Activated CD4-positive, CD25-positive, alpha-beta regulatory T cell treated with anti-CD3 and anti-CD28 coated beads, Interleukin-2, amount 50 U/mL, for 72 hours (primary cell): ENCODE measurements around the gene ANGPTL4.
"Not testable (repeated sequence)": the region's sequence is repeated elsewhere in the genome, so short reads cannot be mapped to it uniquely, and the experiment has no call there.

Source experiments
- DNase-seq: peaks from one replicate; pipeline ENCODE4 v3.0.0; 2021

Gene ANGPTL4

DNA sequence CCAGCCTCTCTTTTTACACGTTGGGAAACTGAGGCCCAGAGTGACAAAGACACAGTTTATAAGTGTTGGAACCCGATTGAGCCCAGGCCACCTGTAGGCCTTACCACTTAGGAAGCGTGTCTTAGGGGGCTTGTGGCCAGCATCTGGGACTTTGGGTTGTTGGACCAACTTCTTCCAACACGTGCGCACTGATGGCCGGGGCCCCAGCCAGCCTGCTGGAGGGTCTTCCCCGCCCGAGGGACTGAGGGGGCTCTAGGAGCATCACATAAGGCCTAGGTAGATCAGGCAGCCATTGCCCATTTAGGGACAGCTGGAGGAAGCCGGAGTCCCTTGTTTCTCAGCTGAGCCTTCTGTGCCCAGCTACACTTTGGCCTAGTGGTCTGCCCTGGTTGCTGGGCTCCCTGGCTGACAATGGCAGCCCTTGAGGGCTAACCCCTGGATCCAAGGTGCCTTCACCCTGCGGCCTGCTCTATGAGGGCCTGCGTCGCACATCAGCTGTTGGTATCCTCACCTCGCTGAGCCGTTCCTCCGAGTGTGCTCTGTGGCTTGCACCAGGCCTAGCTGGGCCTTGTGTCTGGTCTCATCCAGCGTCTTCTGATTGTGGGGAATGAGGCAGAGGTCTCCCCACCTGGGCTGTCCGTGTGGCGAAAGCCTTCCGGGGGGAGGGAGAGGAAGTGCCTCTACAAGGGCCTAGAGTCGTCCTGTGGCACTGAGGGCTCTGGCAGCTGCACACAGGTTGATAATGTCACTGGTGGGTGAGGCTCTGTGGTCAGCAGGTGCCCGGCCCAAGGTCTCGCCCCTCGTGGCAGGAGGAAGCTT is 27.5 kb downstream of the ANGPTL4 start:
- no peak for DNase-seq

DNA sequence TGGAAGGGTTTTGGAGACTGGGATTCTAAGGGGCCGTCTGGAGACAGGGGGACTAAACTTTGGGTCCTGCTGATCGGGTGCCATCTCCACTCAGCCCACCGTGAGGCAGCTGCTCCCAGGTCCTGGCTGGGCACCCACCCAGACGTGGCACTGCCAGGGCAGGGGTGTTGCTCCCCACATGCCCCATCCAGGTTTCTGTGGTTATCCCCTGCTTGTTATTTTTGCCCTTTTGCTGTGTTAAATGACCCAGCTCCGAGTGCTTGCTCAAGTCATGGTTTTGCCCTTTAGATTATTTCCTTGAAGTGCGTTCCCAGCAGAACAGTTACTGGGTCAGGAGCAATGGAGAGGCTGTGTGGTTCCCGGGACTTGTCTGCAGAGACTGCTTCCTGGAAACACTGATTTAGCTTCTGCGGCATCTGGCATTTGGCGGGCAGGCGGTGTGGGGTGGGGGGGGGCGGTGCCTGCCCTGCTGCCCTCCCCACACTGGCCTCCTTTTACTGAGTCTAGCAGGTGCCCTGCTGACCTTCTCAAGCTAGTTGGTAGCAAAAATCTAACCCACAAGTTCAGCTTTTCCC is 28.1 kb downstream of the ANGPTL4 start:
- DNase-seq: no peak

DNA sequence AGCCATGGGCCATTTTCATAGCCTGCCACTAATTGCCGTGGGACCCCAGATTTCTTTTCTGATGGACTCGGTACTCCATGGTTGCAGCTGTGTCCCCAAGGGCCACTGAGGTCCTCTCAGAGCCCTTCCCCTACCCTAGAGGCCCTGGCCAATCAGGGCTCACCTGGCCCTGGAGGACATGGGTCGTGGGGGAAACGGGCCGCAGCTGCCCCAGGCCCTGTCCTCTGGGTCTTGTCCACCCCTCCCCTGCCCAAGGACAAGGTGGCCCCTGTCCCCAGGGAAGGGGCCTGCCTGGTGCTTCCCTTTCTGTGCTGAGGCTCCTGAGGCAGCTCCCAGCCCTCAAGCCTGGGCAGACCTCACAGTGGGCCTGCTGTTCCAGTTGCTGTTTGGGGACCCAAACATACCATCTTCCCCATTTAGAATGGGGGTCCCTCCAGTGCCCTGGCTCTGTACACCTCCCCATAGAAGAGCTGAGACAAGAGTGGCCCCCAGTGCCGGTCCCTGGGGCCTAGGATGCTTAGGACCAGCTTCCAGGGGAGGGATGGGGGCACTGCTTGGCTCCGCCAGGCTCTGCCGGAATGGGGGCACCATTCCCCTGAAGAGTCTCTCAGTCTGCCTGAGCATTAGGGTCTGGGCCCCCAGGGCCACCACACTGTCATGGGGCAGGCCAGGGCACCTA is 29.4 kb downstream of the ANGPTL4 start:
- DNase-seq: no peak

DNA sequence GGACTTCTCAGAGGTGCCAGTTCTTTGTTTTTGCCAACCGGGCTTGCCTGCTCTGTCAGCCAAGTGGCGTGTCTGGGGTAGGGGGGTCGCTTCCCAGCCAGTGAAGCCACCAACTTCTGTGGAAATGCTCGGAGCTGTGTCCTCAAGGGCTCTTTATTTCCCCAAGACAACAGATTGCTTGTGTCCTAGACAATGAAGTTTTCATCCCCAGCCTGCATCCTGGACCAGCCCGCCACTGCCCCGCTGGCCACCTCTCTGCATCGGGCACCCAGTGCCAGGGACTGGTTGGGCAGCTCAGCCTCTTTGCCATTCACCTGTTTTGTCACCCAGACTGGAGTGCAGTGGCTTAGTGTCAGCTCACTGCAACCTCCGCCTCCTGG is 29.9 kb downstream of the ANGPTL4 start:
- DNase-seq: no peak

DNA sequence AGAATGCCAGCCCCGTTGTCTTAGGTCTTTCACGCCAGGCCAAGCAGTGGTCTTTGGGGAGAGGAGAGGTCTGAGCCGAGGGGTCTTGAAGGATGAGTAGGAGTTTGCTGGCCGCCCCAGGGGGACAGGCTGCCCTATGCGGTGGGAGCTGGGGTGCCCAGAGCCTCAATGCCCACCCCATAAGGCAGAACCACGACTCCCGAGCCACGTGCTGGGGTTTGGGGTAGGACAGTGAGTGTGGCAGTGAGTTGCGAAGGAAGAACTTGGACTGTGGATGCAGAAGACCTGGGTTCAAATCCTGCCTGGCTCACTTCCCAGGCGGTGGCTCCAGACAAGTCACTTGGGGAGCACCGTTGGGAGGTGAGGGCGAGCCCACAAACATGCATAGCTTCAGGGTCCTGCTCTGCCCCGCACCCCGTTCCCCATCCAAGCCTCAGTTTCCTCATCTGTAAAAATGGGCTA is 31.7 kb downstream of the ANGPTL4 start:
- DNase-seq: no peak

DNA sequence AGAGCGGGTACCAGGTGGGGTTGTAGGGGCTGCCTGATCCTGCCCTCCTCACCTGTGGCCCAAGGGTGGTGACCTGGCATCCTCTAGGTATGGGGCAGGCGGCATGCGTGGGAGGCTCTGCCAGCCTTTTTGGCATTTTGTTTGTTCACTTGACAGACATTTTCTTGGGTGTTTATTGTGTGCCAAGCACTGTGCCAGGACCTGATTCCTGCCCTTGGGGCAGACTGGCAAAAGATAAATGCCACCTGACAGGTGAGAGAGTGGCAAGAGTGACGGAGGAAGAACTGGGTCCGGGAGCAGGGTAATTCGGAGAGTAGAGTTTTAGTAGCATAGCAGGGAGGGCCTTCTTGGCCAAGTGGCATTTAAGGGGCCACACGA is 32.2 kb downstream of the ANGPTL4 start:
- no peak for DNase-seq

DNA sequence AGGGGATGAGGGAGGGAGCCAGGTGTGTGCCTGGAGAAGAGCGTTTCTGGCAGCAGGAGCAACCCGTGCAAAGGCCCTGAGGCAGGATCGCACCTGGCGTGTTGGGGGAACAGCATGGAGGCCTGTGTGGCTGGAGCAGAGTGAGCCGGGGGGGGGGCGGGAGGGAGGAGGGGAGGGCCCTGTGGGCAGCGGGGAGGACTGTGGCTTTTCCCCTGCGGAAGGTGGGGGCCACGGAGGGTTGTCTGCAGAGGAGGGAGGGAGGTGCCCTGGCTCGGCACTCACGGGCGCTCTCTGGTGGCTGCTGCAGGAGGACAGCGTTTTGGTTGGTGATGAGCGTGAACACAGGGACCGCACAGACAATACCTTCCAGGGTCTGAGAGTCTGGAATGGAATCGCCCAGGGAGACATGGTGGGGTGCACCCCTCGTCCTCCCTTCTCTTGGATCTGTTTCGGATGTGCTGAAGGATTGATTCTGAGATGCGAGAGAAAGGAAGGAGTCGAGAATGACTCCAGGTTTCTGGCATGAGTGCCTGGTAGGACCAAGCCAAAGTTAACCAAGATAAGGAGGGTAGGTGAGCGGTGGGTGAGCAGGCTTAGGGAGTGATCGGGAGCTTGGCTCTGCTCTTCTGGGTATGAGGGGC is 32.7 kb downstream of the ANGPTL4 start:
- DNase-seq: peak; percentile 76

DNA sequence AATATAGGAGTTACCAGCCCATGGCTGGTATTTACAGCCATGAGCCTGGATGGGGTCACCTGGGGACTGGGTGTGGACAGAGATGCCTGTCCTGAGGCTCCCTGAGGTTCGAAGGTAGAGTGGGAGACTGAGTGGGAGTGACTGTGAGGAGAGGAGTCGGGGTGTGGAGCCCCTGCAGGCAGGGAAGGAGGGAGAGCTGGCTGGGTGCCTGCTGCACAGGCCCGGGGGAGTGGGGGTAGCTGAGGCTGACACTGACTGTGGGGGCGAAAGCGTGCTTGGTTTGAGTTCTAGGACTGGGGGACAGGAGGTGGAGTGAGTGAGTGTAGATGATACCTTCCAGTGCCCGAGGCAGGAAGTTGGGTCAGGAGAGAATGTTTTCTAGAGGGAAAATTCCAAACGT is 33.3 kb downstream of the ANGPTL4 start:
- DNase-seq: no peak

DNA sequence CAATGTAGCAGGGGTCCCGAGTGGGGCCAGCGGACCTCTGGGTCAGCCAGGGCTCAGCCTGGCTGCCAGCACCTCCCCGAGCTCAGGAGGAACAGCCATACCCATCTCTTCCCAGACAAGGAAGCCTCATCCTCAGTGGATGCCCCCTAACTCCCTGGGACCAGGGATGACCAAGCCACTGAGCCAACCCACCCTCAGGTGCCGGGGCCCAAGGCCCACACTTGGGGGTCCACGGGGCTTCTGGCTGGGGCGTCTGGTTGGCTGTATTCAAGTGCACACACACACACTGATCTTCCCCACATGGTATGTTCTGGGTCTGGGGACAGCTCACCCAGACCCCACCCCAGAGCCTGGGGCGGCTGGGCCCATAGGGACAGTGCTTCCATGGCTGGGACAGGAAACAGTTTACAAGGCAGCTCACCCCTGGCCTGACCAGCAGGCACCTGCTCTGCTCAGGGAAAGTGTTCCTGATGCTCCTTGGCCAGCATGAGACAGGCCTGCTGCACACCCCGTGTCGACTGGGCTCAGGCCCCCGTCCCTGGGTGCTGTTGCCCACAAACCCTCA is 33.9 kb downstream of the ANGPTL4 start:
- DNase-seq: no peak

DNA sequence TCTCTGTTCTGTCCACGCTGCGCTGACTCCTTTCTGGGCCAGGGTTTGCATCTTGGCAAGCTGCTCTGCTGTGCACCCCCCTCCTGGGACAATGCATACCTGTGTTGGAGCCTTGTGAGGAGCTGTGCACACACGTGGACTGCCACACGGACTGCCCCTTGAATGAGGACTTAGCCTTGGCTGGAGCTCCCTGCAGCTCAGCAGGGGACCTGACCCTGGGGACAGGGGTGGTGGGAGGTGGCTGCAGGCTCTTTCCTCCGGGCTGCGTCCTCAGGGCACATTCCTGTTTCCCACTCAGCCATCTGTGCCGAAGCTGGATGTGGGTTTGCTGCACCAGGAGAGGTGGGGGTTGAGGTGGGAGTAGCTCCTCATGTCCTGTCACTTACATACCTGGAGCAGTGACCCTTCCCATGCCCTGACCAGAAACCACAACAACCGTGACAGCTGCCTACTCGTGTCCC is 34.4 kb downstream of the ANGPTL4 start:
- DNase-seq: no peak

DNA sequence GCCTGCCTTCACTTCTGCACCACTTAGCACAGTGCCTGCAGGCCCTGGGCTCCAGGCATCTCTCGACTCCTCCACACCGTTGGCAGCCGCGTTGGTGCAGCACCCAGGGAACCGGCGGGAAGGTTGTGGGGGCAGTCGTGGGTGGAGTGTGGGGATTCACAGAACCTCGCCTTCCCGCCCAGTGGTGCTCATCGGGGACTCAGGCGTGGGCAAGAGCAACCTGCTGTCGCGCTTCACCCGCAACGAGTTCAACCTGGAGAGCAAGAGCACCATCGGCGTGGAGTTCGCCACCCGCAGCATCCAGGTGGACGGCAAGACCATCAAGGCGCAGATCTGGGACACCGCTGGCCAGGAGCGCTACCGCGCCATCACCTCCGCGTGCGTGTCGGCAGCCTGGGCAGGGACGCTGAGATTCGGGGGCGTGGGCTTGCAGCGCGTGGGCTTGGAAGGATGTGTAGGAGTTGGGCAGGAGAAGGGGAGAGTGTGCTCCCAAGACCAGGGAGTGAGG is 35.8 kb downstream of the ANGPTL4 start:
- no peak for DNase-seq

DNA sequence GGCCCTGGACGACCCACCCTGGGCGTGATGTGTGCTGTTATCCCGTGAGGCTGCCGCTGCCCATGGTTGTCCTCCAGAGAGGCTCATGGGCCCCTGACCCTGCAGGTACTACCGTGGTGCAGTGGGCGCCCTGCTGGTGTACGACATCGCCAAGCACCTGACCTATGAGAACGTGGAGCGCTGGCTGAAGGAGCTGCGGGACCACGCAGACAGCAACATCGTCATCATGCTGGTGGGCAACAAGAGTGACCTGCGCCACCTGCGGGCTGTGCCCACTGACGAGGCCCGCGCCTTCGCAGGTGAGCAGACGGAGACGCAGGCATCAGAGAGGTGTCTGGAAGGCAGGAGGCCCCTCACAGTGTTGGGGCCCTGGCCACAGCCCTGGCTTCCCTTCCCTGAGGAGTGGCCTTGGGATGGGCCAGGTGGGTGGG is 38.0 kb downstream of the ANGPTL4 start:
- DNase-seq: no peak

DNA sequence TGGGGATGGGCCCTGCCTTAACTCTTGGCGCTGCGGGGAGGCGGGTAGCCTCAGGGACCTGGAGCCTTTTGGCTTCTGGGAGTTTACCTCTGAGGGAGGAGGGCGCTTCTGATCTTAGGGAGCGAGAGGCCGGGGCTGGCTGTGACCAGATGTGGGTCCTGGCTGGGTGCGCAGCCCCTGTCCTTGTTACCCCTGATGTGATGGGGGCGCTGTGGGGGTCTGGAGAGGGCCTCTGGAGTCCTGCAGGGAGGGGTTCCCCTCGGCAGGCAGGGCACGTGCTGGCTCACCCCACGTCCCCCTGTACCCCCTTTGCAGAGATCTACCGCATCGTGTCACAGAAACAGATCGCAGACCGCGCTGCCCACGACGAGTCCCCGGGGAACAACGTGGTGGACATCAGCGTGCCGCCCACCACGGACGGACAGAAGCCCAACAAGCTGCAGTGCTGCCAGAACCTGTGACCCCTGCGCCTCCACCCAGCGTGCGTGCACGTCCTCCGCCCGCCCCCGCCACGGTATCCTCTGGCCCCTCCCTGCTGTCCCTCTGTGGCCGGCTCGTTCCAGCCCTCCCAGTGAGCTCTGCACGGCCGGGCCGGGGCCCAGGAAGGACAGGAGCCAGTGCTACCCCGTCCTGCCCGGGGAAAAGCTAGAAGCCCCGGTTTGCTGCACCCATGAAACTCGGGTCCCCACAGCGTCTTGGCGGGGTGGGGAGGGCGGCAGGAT is 39.3 kb downstream of the ANGPTL4 start:
- DNase-seq: no peak

DNA sequence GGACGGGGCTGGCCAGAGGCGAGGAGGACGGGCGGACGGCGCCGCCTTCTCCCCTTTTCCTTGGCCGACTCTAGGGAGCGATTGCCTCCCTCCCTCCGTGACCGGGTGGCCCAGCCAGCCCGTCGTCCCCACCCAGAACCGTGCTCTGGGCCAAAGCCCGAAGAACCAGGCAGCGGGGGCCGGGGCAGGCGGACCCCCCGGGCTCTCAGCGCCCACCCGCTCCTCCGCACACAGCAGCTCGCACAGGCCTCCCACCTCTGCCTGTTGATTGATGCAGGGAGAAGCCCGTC is 39.8 kb downstream of the ANGPTL4 start:
- DNase-seq: no peak

DNA sequence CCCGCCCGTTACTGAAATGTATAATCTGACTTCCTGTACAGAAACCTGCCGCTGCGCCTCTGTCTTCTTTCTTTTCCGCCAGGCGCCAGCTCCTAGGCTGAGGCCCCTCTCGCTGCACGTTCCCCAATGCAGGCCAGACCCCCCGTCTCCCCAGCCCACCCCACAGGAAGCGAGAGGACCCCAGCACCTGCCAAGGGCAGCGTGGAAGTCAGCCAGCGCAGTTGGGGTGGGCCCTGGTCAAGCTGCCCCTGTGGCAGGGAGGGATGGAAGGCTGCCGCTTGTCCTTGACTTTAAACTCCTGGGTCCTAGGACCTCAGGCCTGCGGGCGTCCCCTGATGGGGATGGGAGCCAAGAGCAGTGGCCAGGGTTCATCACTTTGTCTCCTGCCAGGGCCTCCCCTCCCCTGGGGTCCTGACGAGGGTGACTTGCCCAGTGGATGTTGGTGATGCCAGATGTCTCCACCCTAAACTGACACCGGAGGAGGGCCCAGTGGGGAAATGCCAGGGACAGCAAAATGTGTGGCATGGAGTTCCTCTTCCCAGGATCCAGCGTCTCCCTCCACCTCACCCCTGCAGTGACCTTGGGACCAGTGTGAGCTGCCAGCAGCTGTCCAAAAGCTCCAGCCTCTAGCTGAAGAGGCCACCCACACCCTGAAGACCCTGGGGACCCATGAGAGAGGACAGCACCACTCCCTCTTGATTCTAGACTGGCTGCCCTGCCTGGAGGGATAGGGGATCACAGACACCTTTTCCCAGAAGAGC is 40.6 kb downstream of the ANGPTL4 start:
- DNase-seq: no peak

DNA sequence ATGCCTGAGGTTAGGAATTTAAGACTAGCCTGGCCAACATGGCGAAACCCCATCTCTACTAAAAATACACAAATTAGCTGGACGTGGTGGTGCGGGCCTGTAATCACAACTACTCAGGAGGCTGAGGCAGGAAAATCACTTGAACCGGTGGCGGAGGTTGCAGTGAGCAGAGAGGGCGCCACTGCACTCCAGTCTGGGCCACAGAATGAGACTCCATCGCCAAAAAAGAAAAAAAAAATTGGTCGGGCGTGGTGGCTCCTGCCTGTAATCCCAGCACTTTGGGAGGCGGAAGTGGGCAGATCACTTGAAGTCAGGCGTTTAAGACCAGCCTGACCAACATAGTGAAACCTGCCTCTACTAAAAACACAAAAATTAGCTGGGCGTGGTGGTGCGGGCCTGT is 46.8 kb downstream of the ANGPTL4 start:
- not testable (repeated sequence) for DNase-seq

DNA sequence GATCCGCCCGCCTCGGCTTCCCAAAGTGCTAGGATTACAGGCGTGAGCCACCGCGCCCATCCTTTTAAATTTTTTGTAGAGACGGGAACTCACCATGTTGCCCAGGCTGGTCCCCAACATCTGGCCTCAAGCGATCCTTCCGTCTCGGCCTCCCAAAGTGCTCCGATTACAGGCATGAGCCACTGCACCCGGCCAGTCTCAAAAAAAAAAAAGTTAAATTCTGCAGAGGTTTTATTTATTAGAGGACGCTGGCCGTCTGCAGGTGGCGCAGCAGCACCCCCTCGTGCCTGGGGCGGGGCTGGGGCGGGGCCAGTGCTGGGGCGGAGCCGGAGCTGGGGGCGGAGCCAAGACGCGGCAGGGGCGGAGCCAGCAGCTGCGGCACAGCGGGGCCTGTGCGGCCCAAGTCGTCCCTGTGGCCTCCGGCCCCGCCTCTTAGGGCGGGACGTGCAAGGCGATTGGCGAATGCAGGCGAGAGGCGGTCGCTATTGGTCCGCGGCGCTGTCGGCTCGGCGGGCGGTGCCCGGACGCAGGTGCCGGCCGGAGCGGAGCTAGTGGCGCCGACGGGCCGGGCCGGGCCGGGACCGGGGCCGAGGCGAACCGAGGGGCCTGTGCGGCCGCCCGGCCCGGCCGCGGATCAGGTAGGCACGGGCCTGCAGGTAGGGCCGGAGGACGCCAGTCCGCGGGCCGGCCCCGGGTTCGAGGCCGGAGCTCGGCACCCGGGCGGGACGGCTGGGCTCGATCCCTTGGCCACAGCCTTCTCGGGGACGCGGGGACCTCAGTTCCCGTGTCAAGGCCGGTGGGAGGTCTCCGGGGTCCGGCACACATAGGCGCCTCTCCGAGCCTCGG is 49.1 kb downstream of the ANGPTL4 start, which contains the start of gene MARCHF2:
Gene MARCHF2 (plus strand): TSS at position 523 of the 846 bp plus-strand sequence. CDS start 8,536 bp downstream, outside the sequence.
- DNase-seq: peak; percentile 96

DNA sequence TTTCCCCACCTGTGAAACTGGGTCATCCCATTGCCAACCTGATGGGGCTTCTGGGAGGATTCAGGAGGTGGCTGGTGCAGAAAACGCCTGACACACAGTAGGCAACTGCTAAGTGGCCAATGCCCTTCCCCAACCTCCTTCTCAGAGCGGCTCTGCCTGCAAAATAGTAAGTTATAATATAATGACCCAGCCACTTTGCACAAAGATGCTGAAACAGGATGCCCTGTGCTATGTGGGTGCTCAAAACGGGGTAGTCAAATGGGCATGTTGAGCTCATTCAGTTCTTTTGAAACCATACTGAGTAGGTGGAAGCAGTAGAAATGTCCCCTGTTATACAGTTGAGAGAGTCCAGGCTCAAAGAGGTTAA is 49.7 kb downstream of the ANGPTL4 start:
- no peak for DNase-seq

DNA sequence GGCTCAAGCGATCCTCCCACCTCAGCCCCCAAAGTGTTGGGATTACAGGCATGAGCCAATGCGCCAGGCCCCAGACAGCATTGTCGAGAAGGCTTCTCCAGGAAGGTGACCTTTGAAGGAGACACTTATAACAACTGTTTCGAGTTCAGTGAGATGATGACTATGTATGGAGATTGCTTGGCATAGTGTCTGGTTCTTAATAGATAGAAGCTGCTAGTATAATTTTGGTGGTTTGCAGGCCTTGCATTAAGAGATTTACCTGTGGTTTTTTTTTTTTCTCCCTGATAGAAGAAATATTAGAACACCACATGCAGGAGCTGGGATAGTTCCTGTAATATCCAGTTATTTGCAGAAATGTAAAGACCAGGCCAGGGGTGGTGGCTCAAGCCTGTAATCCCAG is 52.8 kb downstream of the ANGPTL4 start:
- DNase-seq: no peak
